Stimulated activated CD8-positive, alpha-beta memory T cell treated with anti-CD3 and anti-CD28 coated beads, Interleukin-15, amount 100 ng/mL, for 48 hours (primary cell): Measurements from ENCODE around the gene MANEA.

Experiments
- DNase-seq, 2 donors: peaks; one replicate each; pipeline ENCODE4 v3.0.0-alpha.2; 2020; ENCODE audit warnings: low read depth in 2 of 2

MANEA gene

DNA sequence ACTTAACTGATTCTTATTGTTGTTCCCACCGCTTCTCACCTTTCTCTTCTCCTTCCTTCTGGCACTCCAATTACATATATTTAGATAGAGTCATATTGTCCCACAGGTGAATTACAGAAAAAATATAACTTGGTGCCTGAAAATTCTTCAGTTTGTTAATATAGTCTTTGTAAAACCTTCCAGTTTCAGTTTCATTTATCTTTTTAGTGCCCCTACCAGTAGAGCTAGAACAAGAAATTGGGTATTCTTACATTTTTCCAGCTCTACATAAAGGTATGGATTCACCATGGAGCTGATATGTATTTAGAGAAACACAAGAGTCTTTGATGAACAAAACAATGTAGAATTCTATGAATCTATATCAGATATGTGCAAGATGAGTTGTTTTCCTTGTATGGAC is 10.7 kb downstream of the MANEA start:
- no peak for DNase-seq

DNA sequence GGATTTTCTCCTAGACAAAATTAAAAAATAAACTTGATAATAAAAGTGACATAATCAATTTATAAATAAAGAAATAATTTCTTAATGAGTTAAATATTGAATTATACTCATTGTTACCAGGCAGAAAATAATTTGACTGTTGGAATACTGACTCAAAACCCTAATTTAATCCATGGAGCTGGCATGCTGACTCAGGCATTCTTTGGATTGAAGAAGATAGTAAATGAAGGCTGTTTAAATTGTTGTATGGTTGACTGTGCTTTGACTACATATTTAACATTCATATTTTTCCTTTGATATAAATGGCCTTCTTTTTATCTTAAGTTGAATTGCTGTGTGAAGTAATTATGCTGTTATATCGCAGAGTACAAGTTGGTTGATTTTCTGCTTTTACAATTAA is 11.7 kb downstream of the MANEA start:
- no peak for DNase-seq

DNA sequence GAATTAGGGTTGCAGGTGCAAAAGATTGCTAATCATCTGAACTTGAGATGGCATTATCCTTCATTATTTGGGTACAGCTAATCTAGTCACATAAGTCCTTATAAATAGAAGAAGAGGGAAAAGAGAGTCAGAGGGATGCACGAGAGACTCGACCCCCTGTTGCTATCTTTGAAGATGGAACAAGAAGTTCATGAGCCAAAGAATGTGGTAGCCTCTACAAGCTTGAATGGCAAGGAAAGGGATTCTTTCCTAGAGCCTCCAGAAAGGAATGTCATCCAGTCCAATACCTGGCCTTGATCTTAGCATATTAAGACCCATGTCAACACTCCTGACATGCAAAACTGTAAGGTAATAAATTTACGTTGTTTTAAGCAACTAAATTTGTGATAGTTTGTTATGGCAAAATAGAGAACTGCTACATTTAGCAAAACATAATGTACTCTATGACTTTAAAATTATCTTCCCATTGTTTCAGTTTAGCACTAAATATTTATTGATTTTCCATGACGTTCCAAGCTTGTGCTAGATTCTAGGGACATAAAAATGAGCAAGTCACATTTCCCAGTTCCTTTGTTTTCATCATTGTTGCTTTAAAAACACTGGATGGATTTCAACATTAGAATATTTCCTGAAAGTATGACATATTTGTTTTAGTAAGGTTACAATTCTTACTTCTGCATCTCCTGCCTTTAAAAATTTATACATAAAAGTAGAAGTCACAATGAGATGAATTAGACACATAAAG is 12.7 kb downstream of the MANEA start:
- DNase-seq, result no peak

DNA sequence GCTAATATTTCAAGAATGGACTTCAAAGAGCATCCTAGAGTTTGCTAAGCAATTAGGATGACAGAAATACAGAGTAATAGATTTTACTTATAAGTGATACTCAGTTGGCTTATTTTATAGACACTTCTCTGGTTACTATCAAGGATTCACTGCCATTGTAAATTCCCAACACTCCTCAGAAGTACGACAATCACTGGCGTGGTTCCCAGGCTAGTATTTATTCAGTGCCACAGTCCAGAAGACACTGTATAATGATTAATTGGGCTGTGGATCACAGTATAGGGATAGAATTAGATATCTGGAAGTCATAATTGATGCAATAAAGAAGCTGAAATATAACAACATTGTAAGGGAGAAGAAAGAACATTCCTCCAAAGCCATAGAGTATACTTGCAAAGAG is 15.7 kb downstream of the MANEA start:
- no peak for DNase-seq

DNA sequence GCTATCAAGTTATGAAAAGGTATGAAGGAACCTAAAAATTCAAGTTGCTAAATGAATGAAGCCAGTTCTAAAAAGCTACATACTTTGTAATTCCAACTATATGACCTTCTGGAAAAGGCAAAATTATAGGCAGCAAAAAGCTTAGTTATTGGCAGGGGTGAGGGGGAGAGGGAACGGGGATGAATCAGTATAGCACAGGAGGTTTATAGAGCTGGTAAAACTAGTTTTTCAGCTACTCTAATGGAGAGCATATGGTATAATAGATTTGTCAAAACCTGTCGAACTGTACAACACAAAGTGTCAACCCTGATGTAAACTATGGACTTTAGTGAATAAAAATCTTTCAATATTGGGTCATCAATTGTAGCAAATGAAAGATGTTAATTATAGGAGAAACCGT is 18.7 kb downstream of the MANEA start:
- DNase-seq, result no peak

DNA sequence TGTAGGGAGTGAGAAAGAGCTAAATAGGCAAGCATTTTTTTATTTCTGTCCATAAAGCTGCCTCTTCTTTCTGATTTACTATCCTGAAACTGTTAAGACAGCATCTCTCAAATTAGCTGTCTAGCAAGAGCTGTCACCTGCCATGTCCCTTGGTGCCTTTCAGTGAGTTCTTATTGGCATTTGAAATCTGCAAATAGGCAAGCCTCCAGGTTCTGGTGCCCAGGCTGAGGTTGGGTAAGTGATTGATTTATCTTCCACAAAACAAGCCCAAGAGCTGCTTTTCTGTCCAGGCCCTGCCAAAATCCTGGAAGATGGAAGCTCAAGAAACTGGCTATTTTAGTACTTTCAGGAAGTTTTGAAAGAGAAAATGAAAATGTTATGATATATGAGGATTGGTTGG is 22.4 kb downstream of the MANEA start:
- no peak for DNase-seq

DNA sequence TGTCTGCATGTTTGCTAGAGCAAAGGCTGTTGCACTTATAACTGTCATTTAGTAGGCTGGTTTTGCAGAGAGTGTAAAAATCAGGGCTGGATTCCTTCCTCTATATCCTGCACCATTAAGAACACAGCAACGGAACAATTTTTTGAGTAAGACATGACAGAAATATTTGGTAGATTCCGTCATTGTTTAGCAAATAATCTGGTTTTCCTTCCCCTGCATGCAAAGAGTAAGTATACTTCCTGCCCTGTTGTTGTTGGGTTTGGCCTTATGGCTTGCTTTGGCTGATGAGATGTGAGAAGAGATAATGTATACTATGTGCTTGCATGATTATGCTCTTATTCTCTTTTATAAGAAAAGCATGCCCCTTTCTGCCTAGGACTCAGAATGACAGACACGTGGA is 23.8 kb downstream of the MANEA start:
- DNase-seq, result no peak

DNA sequence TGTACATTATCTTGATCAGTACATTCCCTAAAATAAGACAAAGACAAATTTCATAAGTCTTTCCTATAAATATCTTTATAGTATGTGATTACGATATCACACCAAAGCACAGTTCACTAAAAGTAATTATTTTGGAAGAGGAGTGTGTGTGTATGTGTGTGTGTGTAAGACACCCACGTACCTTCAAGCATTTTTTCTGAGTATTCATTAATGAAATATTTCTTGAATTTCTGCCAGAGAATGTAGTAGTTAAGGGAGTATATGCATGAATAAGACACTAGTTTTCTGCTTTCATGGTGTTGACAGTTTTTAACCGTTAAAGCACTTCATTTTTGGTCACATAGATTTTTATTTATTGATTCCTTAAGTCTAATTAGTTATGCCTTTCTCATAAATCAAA is 36.8 kb downstream of the MANEA start:
- no peak for DNase-seq

DNA sequence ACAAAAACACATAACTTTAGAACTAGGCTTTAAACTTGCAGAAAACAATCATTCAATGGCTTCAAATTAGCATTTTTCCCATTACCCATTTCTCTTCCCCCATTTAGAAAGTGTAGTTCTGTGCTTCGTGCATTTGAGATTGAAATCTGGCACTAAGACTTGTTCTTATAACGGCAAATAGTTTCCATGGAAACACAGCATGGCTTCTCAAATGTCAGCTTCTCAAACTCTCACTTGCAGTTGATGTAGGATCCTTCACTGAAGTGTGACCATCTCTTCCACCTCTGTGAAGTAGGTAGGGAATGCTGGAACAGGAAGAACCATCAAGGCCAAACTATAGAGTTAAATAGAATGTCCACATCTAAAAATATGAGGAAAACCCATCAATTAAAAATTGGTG is 52.2 kb downstream of the MANEA start:
- DNase-seq, result no peak

DNA sequence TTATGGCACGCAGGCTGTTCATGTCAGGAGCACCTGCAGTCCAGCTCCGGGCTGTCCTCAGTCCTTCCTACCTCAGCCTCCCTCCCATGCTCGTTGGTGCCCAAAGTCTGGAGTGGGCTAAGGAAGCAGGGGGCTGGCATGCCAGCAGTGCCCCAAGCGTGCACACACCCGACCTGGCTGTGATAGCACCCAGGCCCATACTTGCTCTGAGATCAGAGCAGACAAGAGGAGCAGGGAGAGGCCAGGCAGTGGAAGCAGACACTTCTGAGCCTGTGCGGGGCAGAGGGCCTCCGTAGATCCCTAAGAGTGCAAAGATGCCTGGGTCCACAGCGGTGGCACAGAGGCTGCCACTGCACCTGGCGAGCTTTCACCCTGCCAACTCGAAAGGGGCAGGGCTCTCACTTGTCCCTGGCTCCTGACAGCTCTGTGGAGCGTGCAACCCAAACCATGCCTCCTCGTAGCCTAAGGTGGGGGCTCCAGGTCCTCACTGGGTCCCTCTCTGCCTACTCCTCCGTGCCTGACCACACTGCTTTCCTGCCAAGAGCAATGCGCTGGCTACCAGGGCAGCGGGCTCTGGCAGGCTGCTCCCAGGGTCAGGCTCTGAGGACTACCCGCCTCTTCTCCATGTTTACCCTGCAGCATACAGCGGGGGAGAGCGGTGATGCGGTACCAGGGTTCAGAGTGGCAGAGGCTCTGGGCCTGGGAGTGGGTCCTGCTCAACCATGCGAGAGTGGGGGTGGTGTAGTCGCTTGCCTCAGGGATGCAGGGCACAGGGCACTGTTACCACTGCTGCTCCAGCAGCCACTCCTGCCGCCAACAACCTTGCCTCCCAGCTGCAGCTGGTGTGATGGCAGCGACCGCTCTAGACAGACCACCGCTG is 59.5 kb downstream of the MANEA start:
- DNase-seq, result no peak

DNA sequence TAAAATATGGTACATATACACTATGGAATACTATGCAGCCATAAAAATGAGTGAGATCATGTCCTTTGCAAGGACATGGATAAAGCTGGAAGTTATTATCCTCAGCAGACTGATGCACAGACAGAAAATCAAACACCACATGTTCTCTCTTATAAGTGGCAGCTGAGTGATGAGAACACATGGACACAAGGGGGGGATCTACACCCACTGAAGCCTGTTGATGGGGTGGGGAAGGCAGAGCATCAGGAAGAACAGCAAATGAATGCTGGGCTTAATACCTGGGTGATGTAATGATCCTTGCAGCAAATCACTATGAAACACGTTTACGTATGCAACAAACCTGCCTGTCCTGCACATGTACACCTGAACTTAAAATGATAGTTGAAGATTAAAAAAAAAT is 71.3 kb downstream of the MANEA start:
- DNase-seq, result no peak

DNA sequence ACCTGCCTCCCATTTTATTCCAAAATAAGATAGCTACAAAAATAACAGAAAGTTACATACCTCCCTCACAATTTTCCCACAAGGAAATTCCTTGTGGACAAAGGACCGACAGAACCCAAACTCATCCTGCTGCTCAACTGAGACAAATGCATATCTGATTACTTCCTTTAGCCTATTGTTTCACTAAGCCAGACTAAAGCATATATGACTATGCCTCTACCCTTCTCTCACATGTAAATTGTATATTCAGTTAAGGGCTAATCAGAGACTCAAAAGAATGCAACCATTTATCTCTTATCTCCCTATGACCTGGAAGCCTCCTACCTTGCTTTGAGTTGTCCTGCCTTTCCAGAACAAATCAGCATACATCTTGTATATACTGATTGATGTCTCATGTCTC is 72.1 kb downstream of the MANEA start:
- DNase-seq, result no peak

DNA sequence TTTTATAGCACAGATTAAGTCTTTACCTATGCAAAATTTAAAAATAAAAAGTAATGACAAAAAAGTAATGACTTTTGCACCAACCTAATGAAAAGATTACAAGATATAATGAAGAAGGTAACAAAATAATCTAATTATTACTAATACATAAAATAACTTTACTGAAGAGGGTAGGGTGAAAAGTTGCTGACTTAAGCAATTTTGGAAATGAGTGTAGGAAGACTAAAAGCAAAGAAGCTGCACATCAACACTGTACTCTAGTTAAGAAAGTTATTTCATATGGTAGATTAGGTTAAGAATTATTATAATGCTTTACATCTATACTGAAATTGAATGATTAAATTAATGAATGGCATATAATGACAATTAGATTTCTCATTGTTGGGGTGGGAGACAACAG is 76.8 kb downstream of the MANEA start:
- no peak for DNase-seq

DNA sequence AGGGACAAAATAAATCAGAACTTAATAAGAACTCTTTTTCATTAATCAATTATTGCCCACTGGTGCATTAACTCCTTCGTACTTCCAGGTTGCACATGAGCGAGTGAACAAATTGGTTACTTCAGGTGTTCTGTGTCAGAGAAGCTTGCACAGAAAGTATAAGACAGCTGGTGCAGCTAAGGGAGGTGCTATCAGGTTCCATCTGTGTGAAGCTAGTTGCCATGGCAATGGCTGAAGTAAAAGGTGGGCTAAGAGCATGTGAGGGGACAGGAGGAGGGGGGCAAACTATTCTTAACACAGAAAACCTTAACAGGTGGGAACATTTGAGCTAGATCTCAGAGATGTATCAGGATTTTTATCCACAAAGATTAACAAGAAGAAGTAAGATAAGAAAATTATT is 81.6 kb downstream of the MANEA start:
- DNase-seq, result no peak
